NCI-H2227 (cell line): ENCODE measurements around the gene SPAG7.

Source experiments
- DNase-seq: peaks from one replicate; lab custom pipeline; 2025; ENCODE audit not compliant: unreplicated experiment; lab: John Stamatoyannopoulos, UW

SPAG7 gene

DNA sequence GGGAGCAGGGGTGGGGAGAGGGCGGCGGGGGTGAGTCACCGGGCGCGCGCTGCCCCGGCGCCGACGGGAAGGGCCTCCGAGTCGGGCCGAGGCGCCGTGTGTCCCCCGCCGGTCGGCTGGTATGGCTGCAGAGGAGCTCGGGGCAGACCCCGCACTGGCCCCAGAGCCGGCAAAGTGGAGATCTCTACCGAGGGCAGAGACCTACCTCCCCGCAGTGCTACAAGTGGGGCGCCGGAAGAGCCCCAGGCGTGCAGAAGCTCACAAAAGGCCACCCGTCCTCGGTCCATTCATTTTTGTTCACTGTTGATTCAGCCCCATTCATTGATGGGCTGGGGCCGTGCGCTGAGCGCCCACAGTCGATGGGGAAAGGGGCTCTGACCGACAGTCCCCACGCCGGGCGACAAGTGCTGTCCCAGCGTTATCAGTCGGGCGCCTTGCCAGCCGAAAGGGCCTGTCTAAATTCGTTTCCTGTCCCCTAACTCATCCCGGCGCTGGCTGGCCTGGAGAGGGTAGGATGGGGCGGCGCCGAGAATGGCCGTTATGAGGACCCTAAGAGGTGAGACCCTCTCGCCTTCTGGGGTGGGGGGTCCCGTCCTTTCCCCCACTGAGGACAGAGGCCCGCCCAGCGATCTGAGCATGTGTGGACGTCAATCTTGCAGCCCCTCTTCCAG is 17.4 kb downstream of the SPAG7 start:
- no peak for DNase-seq

DNA sequence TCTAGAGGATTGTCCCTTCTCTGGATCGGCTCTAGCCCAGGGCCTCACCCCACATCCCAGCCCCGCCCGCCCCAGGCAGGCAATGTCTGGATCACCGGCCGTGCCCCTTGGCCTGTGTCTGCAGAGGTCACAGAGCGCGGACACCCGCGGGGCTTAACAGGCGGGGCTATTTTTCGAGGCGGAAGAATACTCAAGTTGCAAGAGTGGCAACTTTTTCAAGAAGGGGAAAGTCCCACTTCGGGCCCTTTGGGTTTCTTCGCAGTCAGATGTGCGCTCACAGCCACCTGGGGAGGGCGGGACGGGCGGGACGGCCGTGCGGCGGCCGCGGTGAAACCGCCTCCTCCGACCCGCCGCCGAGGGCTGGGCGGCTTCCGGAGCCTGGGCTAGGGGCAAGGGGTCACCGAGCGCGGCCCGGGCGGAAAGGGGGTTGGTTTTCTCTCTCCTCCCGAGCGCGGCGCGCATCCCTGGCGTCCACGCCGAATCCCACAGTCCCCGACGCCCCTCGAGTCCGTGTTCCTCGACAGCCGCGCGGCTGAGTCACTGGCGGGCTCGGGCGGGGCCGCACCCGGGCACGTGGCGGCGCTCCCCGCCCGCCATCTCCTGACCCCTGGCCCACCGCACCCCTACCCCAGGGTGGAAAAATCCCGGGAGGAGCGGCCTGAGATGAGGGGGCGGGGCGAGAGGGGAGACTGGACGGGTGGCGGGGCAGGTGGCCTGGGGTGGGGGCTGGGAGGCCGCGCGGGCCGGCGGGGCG is 18.1 kb downstream of the SPAG7 start:
- DNase-seq = peak; percentile 53

DNA sequence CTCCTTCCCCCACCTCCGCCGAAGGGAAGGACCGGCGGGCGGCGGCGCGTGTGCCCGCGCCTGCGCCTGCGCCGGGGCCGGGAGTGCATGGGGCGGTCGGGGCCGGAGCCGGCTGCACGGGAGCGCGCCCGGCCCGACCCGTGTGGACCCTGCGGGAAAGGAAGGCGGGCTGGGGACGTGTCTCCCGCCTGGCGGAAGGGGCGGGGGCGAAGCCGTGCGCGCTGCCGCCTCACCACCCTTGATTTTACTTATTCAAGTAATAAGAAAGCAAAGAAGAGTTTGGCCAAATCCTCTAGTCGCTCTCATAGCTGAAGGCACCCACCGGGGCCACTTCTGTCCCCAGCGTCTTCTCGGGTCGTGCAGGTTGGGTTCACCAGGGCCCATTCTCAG is 18.7 kb downstream of the SPAG7 start:
- DNase-seq = peak; percentile 89

DNA sequence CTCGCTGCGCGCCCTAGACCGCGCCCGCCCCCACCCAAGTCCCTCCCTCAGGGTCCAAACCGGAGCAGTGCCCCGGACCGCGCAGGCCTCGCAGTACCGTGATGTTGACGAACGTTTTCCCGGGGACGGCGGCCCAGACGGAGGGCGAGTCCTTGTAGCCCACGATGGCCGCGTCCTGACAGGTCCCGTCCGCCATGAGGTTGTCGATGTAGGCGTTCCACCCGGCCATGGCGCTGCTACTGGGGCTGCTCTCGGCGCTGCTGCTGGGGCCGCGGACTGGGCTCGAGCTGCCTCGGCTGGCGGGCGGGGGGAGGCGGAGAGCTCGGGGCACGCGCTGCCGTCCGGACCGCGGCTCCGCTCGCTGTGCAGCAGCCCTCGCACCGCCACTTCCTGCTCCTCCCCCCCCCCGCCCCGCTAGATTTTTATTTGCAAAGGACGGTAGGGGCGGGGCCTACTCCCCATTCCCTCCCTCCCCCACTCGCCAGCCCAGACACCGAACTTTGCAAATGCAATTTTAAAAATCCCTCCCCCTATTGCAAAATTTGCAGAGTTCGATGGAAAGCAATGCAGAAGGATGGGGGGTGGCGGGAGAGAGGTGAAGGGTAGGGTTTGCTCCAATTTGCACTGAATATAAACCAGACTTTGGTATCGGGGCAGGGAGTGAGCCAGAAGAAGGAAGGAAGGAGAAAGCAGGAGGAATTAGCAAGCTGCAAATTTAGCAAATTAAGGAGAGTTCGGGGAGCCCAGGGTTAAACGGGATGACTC is 19.3 kb downstream of the SPAG7 start, which contains the start of gene PFN1:
TSS of gene PFN1 (minus strand) at position 365 of the 765 bp plus-strand sequence. CDS start at position 229, 136 bp downstream.
- peak; percentile 83 for DNase-seq

DNA sequence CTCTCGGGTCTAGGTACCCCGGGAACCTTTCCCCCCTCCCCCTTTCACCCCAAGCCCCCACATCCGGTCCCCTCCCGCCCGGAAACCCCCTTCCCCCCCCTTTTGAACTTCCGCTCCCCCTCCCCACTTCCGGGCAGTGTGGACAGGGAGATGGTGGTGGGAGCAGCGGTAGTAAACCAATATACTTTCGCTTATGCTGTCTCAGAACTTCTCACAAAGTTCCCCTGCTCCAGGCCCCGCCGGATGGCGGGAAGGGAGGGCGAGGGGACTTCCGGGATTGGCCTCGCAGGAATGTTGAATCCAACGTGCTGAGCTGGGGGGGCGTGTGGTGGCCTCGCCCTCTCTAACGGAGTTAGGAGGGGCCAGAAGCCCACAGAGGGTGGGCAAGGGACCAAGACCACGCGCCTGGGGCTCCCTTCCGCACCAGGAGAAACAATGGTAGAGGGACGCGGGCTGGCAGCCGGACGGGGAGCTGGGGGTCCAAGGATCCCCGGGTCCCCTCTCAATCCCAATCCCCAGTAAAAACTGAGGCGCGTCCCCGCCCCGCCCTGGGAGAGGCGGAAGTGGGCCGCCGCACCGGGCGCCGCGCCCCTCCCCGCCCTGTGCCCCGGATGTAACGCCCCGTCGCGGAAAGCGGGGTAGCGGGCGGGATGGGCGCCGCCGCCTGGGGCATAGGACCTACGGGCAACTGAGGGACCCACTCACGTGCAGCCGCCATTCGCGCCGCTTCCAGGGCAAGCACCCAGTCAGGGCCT is 20.0 kb downstream of the SPAG7 start:
- peak; percentile 53 for DNase-seq

DNA sequence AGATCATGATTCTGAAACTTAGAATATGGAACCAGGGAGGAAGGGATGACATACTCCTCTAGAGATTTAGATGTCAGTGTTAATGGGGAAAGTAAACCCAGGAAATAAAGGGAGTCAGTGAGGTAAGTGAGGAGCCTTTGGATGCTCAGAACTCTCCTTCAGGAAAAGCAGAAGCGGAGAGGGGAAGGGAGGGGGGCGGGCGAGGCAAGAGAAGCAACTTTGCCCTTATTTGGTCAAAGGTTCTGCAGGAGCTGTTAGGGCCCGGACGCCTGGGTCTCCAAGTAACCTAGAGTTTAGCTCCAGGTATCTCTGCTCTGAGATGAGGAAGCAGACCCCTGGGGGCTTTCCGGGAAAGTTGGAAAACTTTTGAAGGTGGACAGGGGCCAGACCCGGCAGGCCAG is 20.6 kb downstream of the SPAG7 start:
- DNase-seq = no peak

DNA sequence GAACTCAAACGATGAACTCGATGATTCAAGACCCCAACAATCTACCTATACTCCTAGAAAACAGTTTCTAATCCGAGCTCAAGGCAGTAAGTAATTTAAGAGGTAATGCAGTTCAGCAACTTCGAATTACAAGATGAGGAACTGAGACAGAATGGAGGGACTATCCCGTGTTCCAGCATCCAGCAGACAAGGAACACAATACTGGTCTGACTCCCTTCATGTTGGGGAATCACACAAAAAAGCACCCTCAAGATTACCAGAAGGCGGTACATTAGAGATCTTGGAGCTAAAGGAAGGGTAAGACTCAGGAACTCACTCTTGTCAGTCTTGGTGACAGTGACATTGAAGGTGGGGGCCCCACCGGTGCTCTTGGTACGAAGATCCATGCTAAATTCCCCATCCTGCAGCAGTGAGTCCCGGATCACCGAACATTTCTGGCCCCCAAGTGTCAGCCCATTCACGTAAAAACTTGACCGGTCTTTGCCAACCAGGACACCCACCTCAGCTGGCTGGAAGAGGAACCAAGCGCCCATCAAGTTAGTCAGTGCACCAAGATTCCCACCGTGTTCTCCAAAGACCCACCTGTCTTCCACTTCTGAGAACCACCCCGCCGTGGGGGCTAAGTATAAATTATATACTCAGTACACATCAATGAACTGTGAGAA is 21.2 kb downstream of the SPAG7 start:
- DNase-seq = no peak

DNA sequence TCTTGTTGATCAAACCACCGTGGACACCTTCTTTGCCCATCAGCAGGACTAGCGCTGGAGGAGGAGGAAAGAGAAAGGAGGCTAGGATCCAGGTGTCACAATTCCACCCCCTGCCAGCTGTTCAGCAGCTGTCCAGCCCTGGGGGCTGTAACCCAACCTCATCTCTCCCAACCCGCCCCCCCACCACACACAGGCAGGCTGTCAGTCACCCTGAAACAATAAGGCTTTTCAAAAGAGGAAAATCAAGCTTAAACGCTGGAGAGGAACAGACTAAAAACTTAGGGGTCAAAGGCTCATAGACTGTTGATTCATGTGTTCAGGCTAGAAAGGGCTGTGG is 21.7 kb downstream of the SPAG7 start:
- DNase-seq = no peak

DNA sequence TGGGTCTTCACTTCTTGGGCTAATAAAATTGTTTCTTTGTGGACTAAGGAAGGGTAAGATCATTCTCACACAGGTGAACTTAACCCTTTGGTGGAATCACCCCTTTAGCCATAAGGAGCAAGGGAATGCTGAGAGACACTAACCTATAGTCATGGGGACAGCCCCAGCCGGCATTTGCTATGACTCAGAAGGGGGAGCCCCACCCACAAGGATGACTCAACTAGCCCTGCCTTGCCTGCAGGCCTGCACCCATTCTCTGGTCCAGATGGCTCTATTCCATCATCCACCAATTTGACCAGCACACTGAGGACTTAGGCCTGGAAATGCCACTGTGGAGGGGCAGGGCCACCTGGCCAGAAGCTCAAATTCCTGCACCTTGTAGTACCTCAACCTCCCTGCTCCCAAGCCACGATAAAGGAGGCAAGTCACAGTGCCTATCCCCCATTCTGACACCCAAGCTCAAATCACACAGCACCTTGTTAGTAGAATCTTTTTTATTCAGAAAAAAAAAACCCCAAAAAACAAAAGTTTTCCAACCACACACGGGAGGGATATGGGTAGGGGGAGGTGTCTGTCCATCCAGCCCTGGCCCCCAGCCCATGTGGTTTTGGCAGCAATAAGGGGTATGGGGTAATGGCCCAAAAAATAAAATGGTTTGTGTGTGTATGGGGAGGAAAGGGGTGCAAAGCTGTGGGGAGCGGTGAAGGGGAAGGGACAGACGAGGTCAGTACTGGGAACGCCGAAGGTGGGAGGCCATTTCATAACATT is 22.3 kb downstream of the SPAG7 start:
- no peak for DNase-seq

DNA sequence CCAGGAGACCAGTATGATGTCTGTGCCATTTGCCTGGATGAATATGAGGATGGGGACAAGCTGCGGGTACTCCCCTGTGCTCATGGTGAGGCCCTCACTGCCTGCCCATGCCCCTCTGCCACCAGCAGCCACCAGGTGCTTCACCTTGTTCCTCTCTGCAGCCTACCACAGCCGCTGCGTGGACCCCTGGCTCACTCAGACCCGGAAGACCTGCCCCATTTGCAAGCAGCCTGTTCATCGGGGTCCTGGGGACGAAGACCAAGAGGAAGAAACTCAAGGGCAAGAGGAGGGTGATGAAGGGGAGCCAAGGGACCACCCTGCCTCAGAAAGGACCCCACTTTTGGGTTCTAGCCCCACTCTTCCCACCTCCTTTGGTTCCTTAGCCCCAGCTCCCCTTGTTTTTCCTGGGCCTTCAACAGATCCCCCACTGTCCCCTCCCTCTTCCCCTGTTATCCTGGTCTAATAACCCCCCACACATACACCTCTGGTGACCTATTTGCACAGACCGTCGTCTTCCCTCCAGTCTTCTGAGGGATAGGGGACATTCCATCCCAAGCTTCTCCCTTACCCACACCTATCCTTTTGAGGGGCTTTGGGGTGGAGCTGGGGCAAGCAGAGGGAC is 23.0 kb downstream of the SPAG7 start:
- no peak for DNase-seq

DNA sequence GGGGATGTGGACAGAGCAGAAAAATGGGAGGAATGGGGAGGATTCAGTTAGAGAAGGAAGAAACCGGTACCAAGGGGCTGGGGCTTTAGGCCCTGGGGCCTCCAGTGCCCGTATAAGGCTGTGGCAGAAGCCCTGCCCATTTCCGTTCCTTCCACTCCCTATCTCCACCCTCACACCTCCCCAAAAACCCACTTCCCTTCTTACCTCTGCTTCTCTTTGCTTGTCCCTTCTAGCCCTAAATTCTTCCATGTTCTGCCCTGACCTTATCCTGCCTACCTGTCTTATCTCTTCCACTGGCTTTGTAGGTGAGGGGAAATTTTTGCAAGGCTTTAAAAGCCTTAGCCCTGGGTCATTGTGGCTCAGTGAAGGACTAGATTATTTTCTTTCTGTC is 23.5 kb downstream of the SPAG7 start:
- DNase-seq = no peak

DNA sequence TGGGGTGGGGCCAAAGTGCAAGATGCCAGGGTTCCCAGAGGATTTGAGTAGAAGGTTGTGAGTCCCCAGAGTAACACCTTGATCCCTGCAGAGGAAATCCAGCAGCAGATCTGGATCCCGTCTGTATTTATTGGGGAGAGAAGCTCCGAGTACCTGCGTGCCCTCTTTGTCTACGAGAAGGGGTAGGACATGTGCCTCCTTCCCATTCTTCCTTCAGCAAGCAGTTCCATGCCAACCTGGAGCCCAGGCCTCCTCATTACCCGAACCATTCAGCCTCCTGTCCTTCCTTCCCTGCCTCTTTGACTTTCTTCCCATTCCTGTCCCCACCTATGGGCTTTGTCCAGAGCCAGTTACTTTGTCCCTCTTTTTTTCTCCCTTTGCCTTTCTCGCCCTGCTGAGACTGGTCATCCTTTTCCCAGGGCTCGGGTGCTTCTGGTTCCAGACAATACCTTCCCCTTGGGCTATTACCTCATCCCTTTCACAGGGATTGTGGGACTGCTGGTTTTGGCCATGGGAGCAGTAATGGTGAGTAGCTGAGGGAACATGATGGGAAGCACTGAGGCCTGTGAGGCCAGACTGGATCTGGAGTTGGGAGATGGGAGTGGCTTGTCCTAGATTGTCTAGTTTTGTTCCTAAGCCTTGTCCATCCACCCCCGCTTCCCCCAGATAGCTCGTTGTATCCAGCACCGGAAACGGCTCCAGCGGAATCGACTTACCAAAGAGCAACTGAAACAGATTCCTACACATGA is 24.7 kb downstream of the SPAG7 start:
- no peak for DNase-seq

DNA sequence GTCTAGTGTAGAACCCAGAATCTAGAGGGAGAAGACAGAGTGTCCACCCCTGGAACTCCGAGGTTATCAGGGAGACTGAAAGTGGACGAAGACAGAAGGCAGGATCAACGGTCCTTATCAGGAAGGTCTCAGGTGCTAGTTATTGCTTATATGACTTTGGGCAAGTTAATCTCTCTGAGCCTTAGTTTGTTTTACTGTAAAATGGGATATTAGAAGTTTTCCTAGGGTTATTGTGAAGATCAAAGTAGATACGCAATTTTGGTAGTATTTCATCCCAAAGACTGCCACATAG is 26.4 kb downstream of the SPAG7 start:
- DNase-seq = no peak

DNA sequence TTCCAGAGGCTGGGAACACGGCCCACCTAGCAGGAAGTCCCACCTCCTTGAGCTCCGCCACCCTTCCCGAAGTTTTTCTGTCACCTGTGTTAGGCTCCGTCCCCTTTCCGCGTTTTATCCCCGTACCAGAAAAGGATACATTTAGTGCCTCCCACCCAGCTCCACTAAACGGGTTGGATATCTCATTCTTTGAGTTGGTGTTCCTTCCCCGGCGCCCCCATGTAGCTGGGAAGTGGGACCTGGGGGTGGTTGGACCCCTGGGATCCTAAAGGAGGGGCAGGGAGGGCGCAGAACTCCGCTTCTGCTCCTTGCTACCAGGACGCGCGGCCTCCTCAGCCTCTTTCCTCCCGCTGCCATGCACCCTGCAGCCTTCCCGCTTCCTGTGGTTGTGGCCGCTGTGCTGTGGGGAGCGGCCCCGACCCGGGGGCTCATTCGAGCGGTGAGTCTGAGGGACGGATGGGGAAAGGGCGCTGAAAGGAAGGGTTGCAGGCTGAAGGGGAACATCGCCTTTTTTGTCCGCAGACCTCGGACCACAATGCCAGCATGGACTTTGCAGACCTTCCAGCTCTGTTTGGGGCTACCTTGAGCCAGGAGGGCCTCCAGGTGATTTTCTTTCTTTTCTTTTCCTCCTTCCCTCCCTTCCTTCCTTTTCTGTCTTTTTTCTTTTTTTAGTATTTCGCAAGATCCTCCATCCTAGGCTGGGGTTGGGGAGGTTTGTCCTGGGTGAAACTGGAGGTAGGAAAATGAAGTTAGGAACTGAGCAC is 26.9 kb downstream of the SPAG7 start:
- DNase-seq = no peak

DNA sequence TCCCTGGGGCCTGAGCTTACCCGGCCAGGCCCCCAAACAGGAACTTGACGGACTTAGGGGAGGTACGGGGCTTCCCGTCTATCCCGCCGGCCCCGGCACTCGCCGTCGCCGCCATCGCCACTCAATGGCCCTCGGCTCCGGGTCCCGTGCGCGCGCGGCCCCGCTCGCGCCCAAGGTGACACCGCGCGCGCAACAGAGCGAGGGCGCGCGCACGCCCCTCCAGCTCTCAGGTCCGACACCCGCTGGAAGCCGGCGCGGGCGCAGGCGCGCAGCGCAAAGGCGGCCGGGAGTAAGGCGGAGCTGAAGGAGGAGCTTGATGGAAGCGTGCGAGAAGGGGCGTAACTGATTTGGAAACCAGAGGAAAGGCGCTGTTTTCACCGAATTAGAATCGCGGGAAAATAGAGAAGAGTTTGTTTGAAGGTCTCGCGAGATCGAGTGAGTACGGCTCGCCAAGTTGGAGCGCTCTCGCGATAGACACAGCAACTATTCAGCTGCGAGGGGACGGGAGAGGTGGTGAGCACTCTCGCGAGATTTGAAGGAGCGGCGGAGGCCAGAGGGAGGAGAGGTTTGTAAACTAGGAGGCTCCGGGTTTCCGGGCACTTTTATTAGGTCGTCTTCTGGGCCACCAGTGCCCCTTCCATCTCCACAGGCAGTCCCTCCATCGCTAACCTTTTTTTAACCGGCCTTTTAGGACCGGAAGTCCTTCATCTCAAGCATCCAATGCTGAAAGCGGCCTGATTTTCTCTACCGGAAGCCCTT is 27.6 kb downstream of the SPAG7 start, which contains the start of the genes RNF167 and SLC25A11:
TSS of gene RNF167 (plus strand) at position 473 of the 759 bp plus-strand sequence. CDS start 642 bp downstream, outside the sequence.
TSS of gene SLC25A11 (minus strand) at position 251 of the 759 bp plus-strand sequence. CDS start at position 115, 136 bp downstream.
- peak; percentile 96 for DNase-seq

DNA sequence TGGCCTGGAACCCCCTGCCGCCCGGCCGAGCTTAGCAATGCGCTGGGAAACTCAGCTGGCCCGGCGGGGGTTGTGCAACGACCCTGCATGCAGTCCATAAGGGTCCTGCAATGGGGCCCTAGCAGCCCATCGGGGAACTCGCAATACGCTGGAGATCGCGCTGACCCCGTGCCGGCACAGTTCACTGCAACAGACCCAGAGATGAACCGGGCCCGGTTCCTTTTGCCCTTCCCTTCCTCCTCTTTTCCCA is 28.1 kb downstream of the SPAG7 start:
- DNase-seq = no peak

DNA sequence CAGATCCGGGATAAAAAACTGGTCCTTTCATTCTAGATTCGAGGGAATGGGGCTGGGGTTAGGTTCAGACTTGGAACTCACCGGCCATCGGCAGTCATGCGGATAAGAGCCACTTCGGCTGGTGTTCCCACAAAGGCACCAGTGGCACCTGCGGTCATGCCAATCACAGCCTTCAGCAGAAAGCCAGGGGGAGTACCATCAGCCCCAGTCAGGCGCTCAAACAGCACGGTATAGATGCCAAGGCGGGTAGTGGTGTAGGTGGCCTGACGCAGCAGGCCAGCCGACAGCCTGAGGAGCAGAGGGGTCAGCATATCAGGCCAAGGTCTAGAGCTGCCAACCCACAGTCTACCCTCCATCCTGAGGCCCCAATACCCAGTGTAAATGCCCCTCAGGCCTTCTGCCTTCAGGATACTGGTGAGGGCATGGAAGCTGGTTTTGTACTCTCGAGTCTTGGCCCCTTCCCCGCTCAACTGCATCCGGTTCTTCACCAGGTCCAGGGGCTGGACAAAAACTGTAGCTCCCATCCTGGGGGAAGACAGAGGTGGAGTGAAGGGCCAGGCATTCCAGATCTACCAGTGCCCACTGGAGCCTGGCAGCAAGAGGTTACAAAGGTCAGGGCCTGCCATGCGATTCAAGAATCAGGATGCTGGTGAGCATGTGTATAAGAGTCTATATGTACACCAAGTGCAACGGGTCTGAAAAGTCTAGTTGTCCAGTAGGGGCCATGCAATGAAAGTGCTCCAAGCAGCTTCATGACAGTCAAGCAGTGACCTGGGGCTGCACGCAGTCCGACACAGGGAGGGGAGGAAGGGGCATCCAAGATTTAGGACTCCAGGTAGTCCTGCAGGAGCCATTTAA is 28.7 kb downstream of the SPAG7 start:
- DNase-seq = no peak
